Measurements from ENCODE around the gene ARHGAP42. TPM values are rescaled to one million over a fixed set of nuclear protein-coding genes. Genes with fewer than 3 reads are reported as not detected.

Gene ARHGAP42
- total RNA-seq, 1 donor: 16.8 TPM

- peak; percentile 48 for DNase-seq (ENCODE audit: low read depth)
- no peak overlapping the region for H3K4me3 ChIP-seq (ENCODE audit: low read depth, low read length)
- TF ChIP-seq CTCF (IDR thresholded peaks at IDR 0.05; ENCODE audit: insufficient read depth, low read depth, low read length): no peak
These were observed 170.3 kb downstream of the ARHGAP42 start for GRCh38 chr11:100857236-100858005.

- no peak overlapping the region for H3K4me3 ChIP-seq (ENCODE audit: low read depth, low read length)
- no peak for DNase-seq (ENCODE audit: low read depth)
- no peak for TF ChIP-seq CTCF (IDR thresholded peaks at IDR 0.05; ENCODE audit: insufficient read depth, low read depth, low read length)
These were observed 173.4 kb downstream of the ARHGAP42 start for GRCh38 chr11:100860318-100861155.

GRCh38 chr11:100861212-100861611, 174.1 kb downstream of the ARHGAP42 start:
- no peak for DNase-seq (ENCODE audit: low read depth)
- no peak overlapping the region for H3K4me3 ChIP-seq (ENCODE audit: low read depth, low read length)
- no peak for TF ChIP-seq CTCF (IDR thresholded peaks at IDR 0.05; ENCODE audit: insufficient read depth, low read depth, low read length)

GRCh38 chr11:100863080-100863581, 176.0 kb downstream of the ARHGAP42 start:
- DNase-seq (ENCODE audit: low read depth): peak; percentile 97
- no peak for TF ChIP-seq CTCF (IDR thresholded peaks at IDR 0.05; ENCODE audit: insufficient read depth, low read depth, low read length)
- no peak overlapping the region for H3K4me3 ChIP-seq (ENCODE audit: low read depth, low read length)

- H3K4me3 ChIP-seq (ENCODE audit: low read depth, low read length): no peak overlapping the region
- no peak for TF ChIP-seq CTCF (IDR thresholded peaks at IDR 0.05; ENCODE audit: insufficient read depth, low read depth, low read length)
- no peak for DNase-seq (ENCODE audit: low read depth)
These were observed 178.5 kb downstream of the ARHGAP42 start for GRCh38 chr11:100865443-100866065.

- no peak for DNase-seq (ENCODE audit: low read depth)
- no peak overlapping the region for H3K4me3 ChIP-seq (ENCODE audit: low read depth, low read length)
- TF ChIP-seq CTCF (IDR thresholded peaks at IDR 0.05; ENCODE audit: insufficient read depth, low read depth, low read length): no peak
These were observed 179.4 kb downstream of the ARHGAP42 start for GRCh38 chr11:100866453-100866852.

All from fibroblast of villous mesenchyme (primary cell).